Endothelial cell of umbilical vein (primary cell): Measurements from ENCODE around the gene PGS1. TPM values are rescaled to one million over a fixed set of nuclear protein-coding genes. Genes with fewer than 3 reads are reported as not detected.

ENCODE experiments used
- BruUV-seq: library from RNA; stranded (reverse); fragments of 400-500 nt; replicated peaks from 2 replicates; lab custom pipeline; 2021; lab: Mats Ljungman, UMichigan
- CTCF ChIA-PET: fragments of 300-600, 350-600 bp; sonication (Branson Sonifier 250); formaldehyde crosslinking; loops from one replicate; lab custom pipeline; 2021; ENCODE audit warnings: antibody characterized with exemption, inconsistent platforms; lab: Charles Lee
- POLR2A ChIA-PET: fragments of 300-600, 350-600 bp; sonication (Branson Sonifier 250); formaldehyde crosslinking; loops from one replicate; lab custom pipeline; 2021; ENCODE audit warnings: antibody characterized with exemption, inconsistent platforms; lab: Charles Lee
- DNase-seq: peaks from one replicate; pipeline ENCODE4 v3.0.0-alpha.2; 2011; ENCODE audit warnings: low read depth, low spot score
- FAIRE-seq: peaks from 2 replicates; lab custom pipeline; 2011; peaks lifted over from hg19 to GRCh38; lab: Jason Lieb, UNC
- H2AFZ ChIP-seq: 2 replicates; pipeline ENCODE4 v1.6.0; 2012; ENCODE audit warnings: low read depth, low read length, control low read depth, inconsistent platforms
- H3K27ac ChIP-seq: 2 replicates; pipeline ENCODE4 v1.5.1; 2011; ENCODE audit warnings: low read depth, mild to moderate bottlenecking, control low read depth, low read length, moderate library complexity; ENCODE audit not compliant: insufficient read depth
- H3K27me3 ChIP-seq, 2 experiments: 2 replicates each; pipeline versions ENCODE4 v1.6.0 to v1.6.1; 2011; ENCODE audit warnings: low read length in 2 of 2, mixed read lengths in 1 of 2; ENCODE audit not compliant: control insufficient read depth in 2 of 2, insufficient read depth in 2 of 2
- H3K36me3 ChIP-seq, 2 experiments: 2 replicates in 1 of 2; 3 replicates in 1 of 2; pipeline ENCODE4 v1.5.1; 2011; ENCODE audit warnings: low read length in 2 of 2, mild to moderate bottlenecking in 1 of 2, moderate library complexity in 1 of 2; ENCODE audit not compliant: control insufficient read depth in 2 of 2, insufficient read depth in 2 of 2; ENCODE audit errors: extremely low read depth in 1 of 2
- H3K4me1 ChIP-seq: 3 replicates; pipeline ENCODE4 v1.5.1; 2011; ENCODE audit warnings: mild to moderate bottlenecking, low read length; ENCODE audit not compliant: control insufficient read depth, insufficient read depth; ENCODE audit errors: extremely low read depth
- H3K4me2 ChIP-seq: 2 replicates; pipeline ENCODE4 v1.6.1; 2011; ENCODE audit warnings: low read length, control low read depth, mixed read lengths; ENCODE audit not compliant: insufficient read depth
- H3K4me3 ChIP-seq, 3 experiments: fragments of 200-600 bp in 1 of 3; sonication (generic), shearing (Covaris generic) in 1 of 3; replicated peaks in 1 of 3; 2 replicates each; pipeline ENCODE4 v1.5.1; 2011 to 2016; ENCODE audit warnings: control low read depth in 3 of 3, low read length in 3 of 3, mild to moderate bottlenecking in 2 of 3, inconsistent platforms in 1 of 3, low read depth in 1 of 3, moderate library complexity in 1 of 3; ENCODE audit not compliant: insufficient read depth in 1 of 3
- H3K79me2 ChIP-seq: 2 replicates; pipeline ENCODE4 v1.6.0; 2012; ENCODE audit warnings: low read length, inconsistent platforms; ENCODE audit not compliant: control insufficient read depth, insufficient read depth
- H3K9ac ChIP-seq: replicated peaks from 2 replicates; pipeline ENCODE3; 2011; ENCODE audit warnings: low read length, control low read depth; ENCODE audit not compliant: insufficient read depth; ENCODE audit errors: extremely low read depth
- H3K9me1 ChIP-seq: replicated peaks from 3 replicates; pipeline ENCODE4 v1.6.0; 2011; ENCODE audit warnings: mild to moderate bottlenecking, low read length; ENCODE audit not compliant: control insufficient read depth, insufficient read depth; ENCODE audit errors: extremely low read depth
- H3K9me3 ChIP-seq: replicated peaks from 2 replicates; pipeline ENCODE4 v1.5.1; 2012; ENCODE audit warnings: low read length, inconsistent platforms; ENCODE audit not compliant: control insufficient read depth, insufficient read depth
- H4K20me1 ChIP-seq: replicated peaks from 2 replicates; pipeline ENCODE3; 2011; ENCODE audit warnings: mild to moderate bottlenecking, low read length; ENCODE audit not compliant: control insufficient read depth, insufficient read depth; ENCODE audit errors: extremely low read depth
- EZH2 ChIP-seq: IDR thresholded peaks from 2 replicates; pipeline ENCODE4 v1.6.1; 2012; ENCODE audit warnings: borderline replicate concordance, low read depth, mild to moderate bottlenecking, moderate library complexity, low read length, inconsistent platforms; ENCODE audit not compliant: severe bottlenecking
- FOS ChIP-seq: IDR thresholded peaks from 2 replicates; pipeline ENCODE4 v1.6.1; 2011; ENCODE audit warnings: mild to moderate bottlenecking, low read length, moderate library complexity, borderline replicate concordance; ENCODE audit not compliant: insufficient read depth
- GATA2 ChIP-seq: IDR thresholded peaks from 2 replicates; pipeline ENCODE4 v1.7.0; 2011; ENCODE audit warnings: low read depth, mild to moderate bottlenecking, moderate library complexity, mixed read lengths, low read length; ENCODE audit not compliant: insufficient read length, insufficient read depth
- JUN ChIP-seq: IDR thresholded peaks from 2 replicates; pipeline ENCODE4 v1.6.1; 2011; ENCODE audit warnings: borderline replicate concordance, low read depth; ENCODE audit not compliant: insufficient read length, insufficient read depth
- MYC ChIP-seq: IDR thresholded peaks from one replicate; pipeline ENCODE4 v1.6.1; 2011; ENCODE audit warnings: mild to moderate bottlenecking, low read depth, low read length
- POLR2A ChIP-seq: IDR thresholded peaks from 2 replicates; pipeline ENCODE4 v1.6.1; 2012; ENCODE audit warnings: low read depth, mild to moderate bottlenecking, control low read depth, low read length
- POLR2AphosphoS5 ChIP-seq: IDR thresholded peaks from 2 replicates; pipeline ENCODE4 v1.6.1; 2012; ENCODE audit warnings: low read depth, mild to moderate bottlenecking, control low read depth, low read length, moderate library complexity; ENCODE audit not compliant: insufficient read depth
- dilution Hi-C: fragments of 300-500 bp; cut with MboI; formaldehyde crosslinking; loops from one replicate; pipeline ENCODE4 v1.15.0; 2019; ENCODE audit warnings: low sequenced_read_pairs; ENCODE audit not compliant: extremely low pct_ligation_motif_present
- intact Hi-C: fragments of 100-400 bp; cut with micrococcal nuclease; formaldehyde crosslinking; loops from one replicate; pipeline ENCODE4 v1.10.0; 2022
- polyA plus RNA-seq, 4 experiments: library from polyadenylated mRNA; depleted of rRNA in 3 of 4; stranded (reverse) in 3 of 4; unstranded in 1 of 4; fragments of >200 nt; gene quantifications; 2 replicates each; pipeline versions ENCODE4 v1.2.1 to v1.2.3, GENCODE V29; 2011 to 2012; ENCODE audit warnings: missing spikeins in 1 of 4
- total RNA-seq: library from RNA; stranded (reverse); gene quantifications from 2 replicates; pipeline ENCODE4 v1.2.3, GENCODE V29; 2021
- TF ChIP-seq, protein P1 (sequence below): IDR thresholded peaks from 2 replicates; pipeline ENCODE4 v1.6.1; 2011; ENCODE audit not compliant: insufficient read depth, insufficient read length
- TF ChIP-seq, protein P2 (sequence below), 2 donors: IDR thresholded peaks; 1 replicate in 1 of 2; 2 replicates in 1 of 2; pipeline ENCODE4 v1.5.1; 2011; ENCODE audit warnings: low read length in 2 of 2, mild to moderate bottlenecking in 2 of 2, moderate library complexity in 2 of 2, control low read depth in 1 of 2, inconsistent platforms in 1 of 2, low read depth in 1 of 2; ENCODE audit not compliant: insufficient read depth in 1 of 2; ENCODE audit errors: extremely low read depth in 1 of 2

The PGS1 gene
- total and polyA plus RNA-seq, 2 donors (not counting 3 experiments of a cell fraction or from before 2014, with no cell fraction given): 50.8 to 66.0 TPM

DNA sequence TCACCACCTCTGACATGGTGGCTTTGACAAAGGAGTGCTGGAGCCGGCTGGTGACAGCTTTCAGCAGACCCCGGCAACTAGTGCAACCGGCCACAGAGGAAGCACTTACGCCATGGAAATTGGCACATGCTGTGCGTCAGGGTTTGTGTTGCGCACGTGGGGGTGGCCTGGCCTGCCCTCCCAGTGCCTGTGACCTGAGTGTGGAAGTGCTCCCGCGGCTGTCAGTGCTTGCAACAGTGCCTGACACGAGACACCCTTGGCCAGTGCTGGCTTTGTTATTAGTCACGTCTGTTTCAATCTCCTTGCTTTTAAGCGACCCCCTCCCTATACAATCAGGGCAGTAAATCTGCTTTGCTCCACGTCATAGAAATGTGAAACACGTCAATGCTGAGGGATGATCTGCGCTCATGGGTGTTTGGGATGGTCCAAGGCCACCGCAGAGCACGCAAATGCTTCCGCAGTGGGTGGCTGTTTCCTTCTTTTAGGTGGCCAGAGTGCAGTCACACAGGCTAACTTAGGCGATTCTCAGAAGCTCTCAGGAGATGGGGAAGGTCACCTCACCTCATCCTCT lies 64.3 kb downstream of the PGS1 start:
- no peak overlapping the region for H3K4me2 ChIP-seq
- dilution Hi-C loops: no loop called here
- CTCF ChIA-PET: no interaction called here
- H3K9me3 ChIP-seq: no peaks in the 10 kb centered on the region
- no peak overlapping the region for H3K9ac ChIP-seq
- peaks cover 4% of the 10 kb centered on the region for H3K4me1 ChIP-seq
- no peaks in the 10 kb centered on the region for H3K36me3 ChIP-seq
- no peaks in the 10 kb centered on the region for H4K20me1 ChIP-seq
- no TSS peak for BruUV-seq
- TF ChIP-seq, protein P1, sequence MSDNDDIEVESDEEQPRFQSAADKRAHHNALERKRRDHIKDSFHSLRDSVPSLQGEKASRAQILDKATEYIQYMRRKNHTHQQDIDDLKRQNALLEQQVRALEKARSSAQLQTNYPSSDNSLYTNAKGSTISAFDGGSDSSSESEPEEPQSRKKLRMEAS: no peak
- H3K9me1 ChIP-seq: no peaks in the 10 kb centered on the region
- no peak overlapping the region for H2AFZ ChIP-seq
- no peaks in the 10 kb centered on the region for H3K79me2 ChIP-seq
- DNase-seq (no peak), FAIRE-seq (no peak)
- intact Hi-C loops: no loop called here
- H3K4me3 ChIP-seq: no peak overlapping the region
- POLR2A ChIA-PET: no interaction called here
- H3K27ac ChIP-seq: no peak overlapping the region
- no peaks in the 10 kb centered on the region for H3K27me3 ChIP-seq

DNA sequence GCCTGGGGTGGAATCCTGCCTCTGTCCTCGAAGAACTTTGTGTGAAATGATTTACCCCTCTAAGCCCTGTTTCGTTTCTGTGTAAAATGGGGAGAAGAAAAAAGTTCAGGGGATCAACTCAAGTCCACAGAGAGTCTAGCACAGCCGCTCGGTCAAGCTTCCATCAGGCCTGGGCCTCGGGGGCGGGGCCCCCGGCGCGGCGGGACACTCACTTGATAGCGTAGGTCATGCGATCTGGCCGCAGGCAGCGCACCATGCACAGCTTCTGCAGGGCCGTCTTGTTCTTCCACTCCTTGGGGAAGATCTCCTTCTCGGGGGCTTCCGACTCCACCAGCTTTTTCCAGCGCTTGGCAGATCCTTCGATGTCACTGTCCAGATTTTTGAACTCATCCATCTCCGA lies 65.9 kb downstream of the PGS1 start:
- intact Hi-C loops: no loop called here
- TF ChIP-seq POLR2AphosphoS5 (no peak), GATA2 (no peak), FOS (no peak), EZH2 (no peak), JUN (no peak), MYC (no peak), POLR2A (no peak)
- TF ChIP-seq, protein P1: no peak
- TF ChIP-seq, protein P2, sequence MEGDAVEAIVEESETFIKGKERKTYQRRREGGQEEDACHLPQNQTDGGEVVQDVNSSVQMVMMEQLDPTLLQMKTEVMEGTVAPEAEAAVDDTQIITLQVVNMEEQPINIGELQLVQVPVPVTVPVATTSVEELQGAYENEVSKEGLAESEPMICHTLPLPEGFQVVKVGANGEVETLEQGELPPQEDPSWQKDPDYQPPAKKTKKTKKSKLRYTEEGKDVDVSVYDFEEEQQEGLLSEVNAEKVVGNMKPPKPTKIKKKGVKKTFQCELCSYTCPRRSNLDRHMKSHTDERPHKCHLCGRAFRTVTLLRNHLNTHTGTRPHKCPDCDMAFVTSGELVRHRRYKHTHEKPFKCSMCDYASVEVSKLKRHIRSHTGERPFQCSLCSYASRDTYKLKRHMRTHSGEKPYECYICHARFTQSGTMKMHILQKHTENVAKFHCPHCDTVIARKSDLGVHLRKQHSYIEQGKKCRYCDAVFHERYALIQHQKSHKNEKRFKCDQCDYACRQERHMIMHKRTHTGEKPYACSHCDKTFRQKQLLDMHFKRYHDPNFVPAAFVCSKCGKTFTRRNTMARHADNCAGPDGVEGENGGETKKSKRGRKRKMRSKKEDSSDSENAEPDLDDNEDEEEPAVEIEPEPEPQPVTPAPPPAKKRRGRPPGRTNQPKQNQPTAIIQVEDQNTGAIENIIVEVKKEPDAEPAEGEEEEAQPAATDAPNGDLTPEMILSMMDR (IDR thresholded peaks at IDR 0.05; ENCODE audit: extremely low read depth in 1 of 2, insufficient read depth in 1 of 2, low read depth in 1 of 2, low read length in 2 of 2): no peak
- Histone ChIP-seq H4K20me1 (no peaks in the 10 kb centered on the region), H3K36me3 (no peaks in the 10 kb centered on the region), H3K9ac (no peak overlapping the region), H3K9me3 (no peaks in the 10 kb centered on the region), H3K27ac (no peak overlapping the region), H3K4me2 (no peak overlapping the region), H3K4me3 (no peak overlapping the region), H3K79me2 (no peaks in the 10 kb centered on the region), H3K9me1 (no peaks in the 10 kb centered on the region), H3K4me1 (no peaks in the 10 kb centered on the region), H2AFZ (no peak overlapping the region), H3K27me3 (no peaks in the 10 kb centered on the region)
- CTCF ChIA-PET: interaction anchor here (1.0 to 1.1 kb wide), 2 partner anchors 14 to 17 kb away, joined by 3 to 4 read pairs; no protein-coding TSS in a partner anchor
- dilution Hi-C loops: no loop called here
- POLR2A ChIA-PET: no interaction called here
- BruUV-seq: no TSS peak
- DNase-seq (no peak), FAIRE-seq (no peak)
